H1 (cell line): ENCODE measurements around the gene TPM2. TPM values are rescaled to one million over a fixed set of nuclear protein-coding genes. Genes with fewer than 3 reads are reported as not detected.

Experiments
- CTCF ChIA-PET: fragments of 300-600 bp; sonication (Branson Sonifier 250); formaldehyde crosslinking; loops from one replicate; lab custom pipeline; 2021; ENCODE audit not compliant: partially characterized antibody; lab: Charles Lee
- POLR2A ChIA-PET: fragments of 300-600 bp; sonication (Branson Sonifier 250); formaldehyde crosslinking; loops from one replicate; lab custom pipeline; 2021; ENCODE audit warnings: inconsistent platforms; ENCODE audit not compliant: partially characterized antibody; lab: Charles Lee
- DNase-seq, 2 experiments: peaks; one replicate each; pipeline versions ENCODE4 v3.0.0 to v3.0.0-alpha.2; 2010 to 2022; ENCODE audit warnings: low spot score in 2 of 2, low read depth in 1 of 2, mixed read lengths in 1 of 2
- FAIRE-seq: peaks from 2 replicates; lab custom pipeline; 2011; peaks lifted over from hg19 to GRCh38; lab: Jason Lieb, UNC
- H2AFZ ChIP-seq: 2 replicates; pipeline ENCODE4 v1.8.1; 2012; ENCODE audit warnings: low read length, inconsistent platforms
- H2AK5ac ChIP-seq: 2 replicates; pipeline ENCODE4 v1.6.1; 2013; ENCODE audit warnings: low read depth, low read length
- H2BK120ac ChIP-seq: replicated peaks from 2 replicates; pipeline ENCODE3; 2013; ENCODE audit warnings: low read depth, low read length, inconsistent platforms
- H2BK12ac ChIP-seq: 2 replicates; pipeline ENCODE4 v1.6.1; 2013; ENCODE audit warnings: low read depth, low read length
- H2BK15ac ChIP-seq: 2 replicates; pipeline ENCODE4 v1.6.1; 2013; ENCODE audit warnings: low read length
- H2BK20ac ChIP-seq: 2 replicates; pipeline ENCODE4 v1.6.1; 2013; ENCODE audit warnings: low read length
- H2BK5ac ChIP-seq: 2 replicates; pipeline ENCODE4 v1.6.1; 2013; ENCODE audit warnings: low read depth, low read length
- H3K14ac ChIP-seq: 2 replicates; pipeline ENCODE4 v1.6.1; 2013; ENCODE audit warnings: inconsistent platforms; ENCODE audit not compliant: insufficient read length
- H3K18ac ChIP-seq: 2 replicates; pipeline ENCODE4 v1.6.1; 2013; ENCODE audit warnings: low read length; ENCODE audit errors: extremely low read depth
- H3K23ac ChIP-seq: 2 replicates; pipeline ENCODE4 v1.6.1; 2013; ENCODE audit warnings: inconsistent platforms; ENCODE audit not compliant: insufficient read length
- H3K23me2 ChIP-seq: 2 replicates; pipeline ENCODE4 v1.6.1; 2013; ENCODE audit warnings: low read depth, low read length
- H3K27ac ChIP-seq: 2 replicates; pipeline ENCODE4 v1.6.1; 2011; ENCODE audit warnings: low read depth, low read length, inconsistent platforms
- H3K27me3 ChIP-seq, 4 experiments: replicated peaks in 1 of 4; 1 replicate in 1 of 4; 2 replicates in 3 of 4; pipeline versions ENCODE4 v1.6.1 to v1.8.1; 2011 to 2013; ENCODE audit warnings: low read length in 3 of 4, mild to moderate bottlenecking in 3 of 4, inconsistent platforms in 2 of 4, mixed read lengths in 2 of 4, moderate library complexity in 1 of 4; ENCODE audit not compliant: control insufficient read depth in 3 of 4, insufficient read depth in 3 of 4; ENCODE audit errors: extremely low read depth in 1 of 4
- H3K36me3 ChIP-seq, 4 experiments: 2 replicates each; pipeline versions ENCODE4 v1.6.1 to v1.8.1; 2011 to 2013; ENCODE audit warnings: mild to moderate bottlenecking in 4 of 4, low read length in 3 of 4, moderate library complexity in 2 of 4, control low read depth in 1 of 4, inconsistent platforms in 1 of 4; ENCODE audit not compliant: insufficient read depth in 4 of 4, control insufficient read depth in 2 of 4
- H3K4ac ChIP-seq: replicated peaks from 2 replicates; pipeline ENCODE3; 2013; ENCODE audit warnings: low read length, low read depth, mixed read lengths, inconsistent platforms; ENCODE audit not compliant: insufficient read length
- H3K4me1 ChIP-seq, 4 experiments: replicated peaks in 1 of 4; 1 replicate in 1 of 4; 2 replicates in 3 of 4; pipeline versions ENCODE4 v1.6.1 to v1.8.1; 2011 to 2013; ENCODE audit warnings: low read length in 3 of 4, inconsistent platforms in 2 of 4, mixed read lengths in 1 of 4; ENCODE audit not compliant: insufficient read depth in 4 of 4, control insufficient read depth in 3 of 4
- H3K4me2 ChIP-seq, 2 experiments: 2 replicates each; pipeline versions ENCODE4 v1.6.1 to v1.8.1; 2011 to 2013; ENCODE audit warnings: low read depth in 2 of 2, low read length in 2 of 2, control low read depth in 1 of 2, inconsistent platforms in 1 of 2, mild to moderate bottlenecking in 1 of 2; ENCODE audit not compliant: insufficient read depth in 1 of 2
- H3K4me3 ChIP-seq, 4 experiments: fragments of 200-600, 300-600 bp in 1 of 4; sonication (generic), shearing (Covaris generic), sonication (Bioruptor Twin) in 1 of 4; 2 replicates each; pipeline versions ENCODE4 v1.5.1 to v1.8.1; 2011 to 2016; ENCODE audit warnings: low read length in 4 of 4, low read depth in 3 of 4, control low read depth in 2 of 4, inconsistent platforms in 2 of 4, mild to moderate bottlenecking in 2 of 4, mixed read lengths in 1 of 4, moderate library complexity in 1 of 4; ENCODE audit not compliant: insufficient read depth in 2 of 4; ENCODE audit errors: extremely low read depth in 1 of 4
- H3K56ac ChIP-seq: replicated peaks from 2 replicates; pipeline ENCODE3; 2013; ENCODE audit warnings: low read depth, mild to moderate bottlenecking, mixed read lengths, low read length, inconsistent platforms; ENCODE audit not compliant: insufficient read length
- H3K79me1 ChIP-seq: 2 replicates; pipeline ENCODE4 v1.6.1; 2013; ENCODE audit warnings: low read depth, low read length, control low read depth
- H3K79me2 ChIP-seq, 2 experiments: 2 replicates each; pipeline versions ENCODE4 v1.6.1 to v1.8.1; 2012 to 2013; ENCODE audit warnings: low read length in 2 of 2, mild to moderate bottlenecking in 2 of 2, inconsistent platforms in 1 of 2; ENCODE audit not compliant: insufficient read depth in 2 of 2, control insufficient read depth in 1 of 2
- H3K9ac ChIP-seq, 4 experiments: replicated peaks in 1 of 4; 1 replicate in 1 of 4; 2 replicates in 3 of 4; pipeline versions ENCODE4 v1.6.1 to v1.8.1; 2011 to 2013; ENCODE audit warnings: low read depth in 3 of 4, low read length in 3 of 4, control low read depth in 2 of 4, mild to moderate bottlenecking in 2 of 4, moderate library complexity in 2 of 4, inconsistent platforms in 1 of 4; ENCODE audit errors: extremely low read depth in 1 of 4
- H3K9me3 ChIP-seq, 2 experiments: 2 replicates each; pipeline versions ENCODE4 v1.6.1 to v1.8.1; 2012 to 2013; ENCODE audit warnings: mild to moderate bottlenecking in 2 of 2, moderate library complexity in 2 of 2, control low read depth in 1 of 2, inconsistent platforms in 1 of 2, low read depth in 1 of 2, low read length in 1 of 2, mixed read lengths in 1 of 2; ENCODE audit not compliant: insufficient read depth in 2 of 2
- H4K20me1 ChIP-seq, 2 experiments: replicated peaks in 1 of 2; 2 replicates each; pipeline versions ENCODE3 to v1.8.1; 2011 to 2013; ENCODE audit warnings: inconsistent platforms in 2 of 2, low read length in 2 of 2, mild to moderate bottlenecking in 1 of 2; ENCODE audit not compliant: insufficient read depth in 2 of 2, control insufficient read depth in 1 of 2
- H4K5ac ChIP-seq: 2 replicates; pipeline ENCODE4 v1.6.1; 2013; ENCODE audit warnings: low read length, low read depth, mixed read lengths, inconsistent platforms; ENCODE audit not compliant: insufficient read length
- H4K8ac ChIP-seq: 2 replicates; pipeline ENCODE4 v1.8.0; 2013; ENCODE audit warnings: mild to moderate bottlenecking, moderate library complexity, low read length, inconsistent platforms; ENCODE audit not compliant: insufficient read depth; ENCODE audit errors: extremely low read depth
- H4K91ac ChIP-seq: replicated peaks from 2 replicates; pipeline ENCODE3; 2013; ENCODE audit warnings: low read length, mixed read lengths, inconsistent platforms; ENCODE audit not compliant: insufficient read length
- BACH1 ChIP-seq: IDR thresholded peaks from 2 replicates; pipeline ENCODE4 v1.6.1; 2012; ENCODE audit warnings: low read length, improper control_type of control experiment
- BRCA1 ChIP-seq: IDR thresholded peaks from 2 replicates; pipeline ENCODE4 v1.6.1; 2012; ENCODE audit warnings: low read depth, low read length, improper control_type of control experiment
- CBX8 ChIP-seq: fragments of 300-800, 300-1000 bp; sonication (generic); IDR thresholded peaks from 2 replicates; pipeline ENCODE4 v1.7.1; 2016; ENCODE audit warnings: low read depth, low read length, borderline replicate concordance
- EP300 ChIP-seq, 2 experiments: IDR thresholded peaks; 1 replicate in 1 of 2; 2 replicates in 1 of 2; pipeline ENCODE4 v1.6.1; 2011 to 2012; ENCODE audit warnings: low read depth in 2 of 2, low read length in 2 of 2, mild to moderate bottlenecking in 2 of 2, borderline replicate concordance in 1 of 2, inconsistent platforms in 1 of 2, moderate library complexity in 1 of 2
- EZH2 ChIP-seq: fragments of 200-600 bp; sonication (generic); IDR thresholded peaks from 2 replicates; pipeline ENCODE4 v1.7.1; 2012; ENCODE audit warnings: low read depth, mild to moderate bottlenecking, moderate library complexity, low read length, inconsistent platforms; ENCODE audit not compliant: severe bottlenecking
- JUND ChIP-seq: IDR thresholded peaks from 2 replicates; pipeline ENCODE4 v1.6.1; 2011; ENCODE audit warnings: mild to moderate bottlenecking, improper control_type of control experiment, low read length
- SAP30 ChIP-seq: fragments of 300-600 bp; sonication (generic); IDR thresholded peaks from 2 replicates; pipeline ENCODE4 v1.7.1; 2012; ENCODE audit warnings: low read length, moderate library complexity, mild to moderate bottlenecking, inconsistent platforms; ENCODE audit not compliant: insufficient read depth, insufficient replicate concordance
- TAF1 ChIP-seq: IDR thresholded peaks from 2 replicates; pipeline ENCODE4 v1.6.1; 2011; ENCODE audit warnings: mild to moderate bottlenecking, low read depth, low read length
- TAF7 ChIP-seq: optimal IDR thresholded peaks from 2 replicates; pipeline ENCODE3; 2011; ENCODE audit warnings: low read depth, mild to moderate bottlenecking, inconsistent platforms, low read length, moderate library complexity, borderline replicate concordance
- TBP ChIP-seq: IDR thresholded peaks from 2 replicates; pipeline ENCODE4 v1.6.1; 2011; ENCODE audit warnings: low read depth, low read length, improper control_type of control experiment
- WGBS, 2 experiments: shearing (Covaris generic) in 1 of 2; methylation state at CpG; one replicate each; pipeline versions ENCODE4 v1.1.6 to v1.1.7; 2013 to 2015; ENCODE audit warnings: low lambda C conversion rate in 2 of 2, mixed read lengths in 2 of 2, inconsistent platforms in 1 of 2, low coverage in 1 of 2, missing lambda C conversion rate in 1 of 2; ENCODE audit not compliant: insufficient replicate concordance in 2 of 2, insufficient coverage in 1 of 2, insufficient read length in 1 of 2; ENCODE audit errors: extremely low coverage in 1 of 2, missing lambda C conversion rate in 1 of 2; 5-methylcytosine and 5-hydroxymethylcytosine counted together
- polyA plus RNA-seq, 7 experiments: library from polyadenylated mRNA; depleted of rRNA in 3 of 7; stranded (reverse) in 5 of 7; unstranded in 2 of 7; fragments of >200 nt in 5 of 7; fragments of 200-250 nt in 2 of 7; gene quantifications; 1 replicate in 5 of 7; 2 replicates in 1 of 7; 4 replicates in 1 of 7; pipeline versions ENCODE4 v1.2.1 to v1.2.3, GENCODE V29; 2011 to 2013; ENCODE audit warnings: missing spikeins in 2 of 7, mixed read lengths in 2 of 7
- total RNA-seq: library from RNA; stranded (reverse); fragmentation: NEBNext Ultra II Directional; extraction: Animal tissue kit (Norgen Biotek cat#: 25700); gene quantifications from 2 replicates; pipeline ENCODE4 v1.2.1, GENCODE V29; 2021

TPM2 gene
- total and polyA plus RNA-seq, 2 of the 8 experiments (the other 6 are each of a cell fraction or from before 2014, with no cell fraction given), result 62.5 to 181 TPM

DNA sequence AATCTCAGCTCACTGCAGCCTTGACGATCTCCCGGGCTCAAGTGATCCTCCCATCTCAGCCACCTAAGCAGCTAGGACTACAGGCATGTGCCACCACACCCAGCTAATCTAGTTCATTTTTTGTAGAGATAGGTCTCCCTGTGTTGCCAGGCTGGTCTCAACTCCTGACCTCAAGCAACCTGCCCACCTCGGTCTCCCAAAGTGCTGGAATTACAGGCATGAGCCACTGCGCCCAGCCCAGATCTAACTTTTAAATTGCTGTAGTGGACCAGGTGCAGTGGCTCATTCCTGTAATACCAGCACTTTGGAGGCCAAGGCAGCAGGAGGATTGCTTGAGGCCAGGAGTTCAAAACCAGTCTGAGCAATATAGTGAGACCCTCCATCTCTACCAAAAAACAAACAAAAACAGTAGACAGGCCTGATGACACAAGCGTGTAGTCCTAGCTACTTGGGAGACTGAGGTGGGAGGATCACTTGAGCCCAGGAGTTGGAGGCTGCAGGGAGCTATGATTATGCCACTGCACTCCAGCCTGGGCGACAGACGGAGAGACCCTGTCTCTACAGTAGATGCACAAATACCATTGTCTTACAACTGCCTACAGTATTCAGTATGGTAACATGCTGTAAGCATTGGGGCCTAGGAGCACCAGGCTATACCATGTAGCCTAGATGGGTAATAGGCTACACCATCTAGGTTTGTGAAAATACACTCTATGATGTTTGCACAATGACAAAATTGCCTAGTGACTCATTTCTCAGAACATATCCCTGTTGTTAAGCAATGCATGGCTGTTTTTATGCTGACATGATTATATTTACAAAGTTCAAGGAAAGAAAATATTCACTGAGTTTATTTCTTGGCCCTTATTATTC, 37.5 kb downstream of the TPM2 start:
- Histone ChIP-seq H2BK12ac (peak overlapping the region; percentile 80; the same call in 1 of the 2 replicates), H3K27me3 (peaks cover 0 to 7% (median 0%) of the 10 kb centered on the region in 4 experiments; a peak in 1 of 7 replicates), H2BK5ac (no peak overlapping the region), H3K4me1 (peaks cover 2 to 17% (median 12%) of the 10 kb centered on the region in 4 experiments; a peak in 6 of 7 replicates), H3K4me3 (no peak overlapping the region), H3K9ac (no peak overlapping the region; a peak in 1 of 7 replicates), H3K79me2 (no peaks in the 10 kb centered on the region), H3K79me1 (no peaks in the 10 kb centered on the region), H4K91ac (no peak overlapping the region), H3K14ac (no peak overlapping the region), H2BK15ac (0 out of 2 replicates have a peak overlapping the region, but pooled peaks have one; percentile 32), H3K9me3 (no peaks in the 10 kb centered on the region), H2AFZ (no peak overlapping the region), H2BK120ac (no peak overlapping the region), H3K4me2 (no peak overlapping the region), H3K27ac (no peak overlapping the region), H2AK5ac (no peak overlapping the region), H4K5ac (no peak overlapping the region), H3K36me3 (no peaks in the 10 kb centered on the region), H2BK20ac (peak overlapping the region; percentile 64; the same call in 1 of the 2 replicates), H3K4ac (no peak overlapping the region), H4K20me1 (no peaks in the 10 kb centered on the region), H4K8ac (no peak overlapping the region), H3K23ac (no peak overlapping the region), H3K23me2 (peaks cover 8% of the 10 kb centered on the region), H3K56ac (no peak overlapping the region), H3K18ac (no peak overlapping the region)
- DNase-seq (no peak), FAIRE-seq (no peak)
- ChIA-PET CTCF (interaction anchor here (1.0 to 15.9 kb wide), 8 partner anchors 9 to 80 kb away, joined by 3 to 347 read pairs (median 18); partner anchors contain the start of genes ARHGEF39, CCDC107, CD72 and CREB3), POLR2A (interaction anchor here (0.8 to 1.4 kb wide), 3 partner anchors 28 to 49 kb away, joined by 3 read pairs; no protein-coding TSS in a partner anchor)
- 92% methylated on average over 7 of the region's 7 CpGs; no CpG with 5 or more reads in 1 of the 2 experiments for WGBS, 2 experiments
- TF ChIP-seq CBX8 (no peak), EP300 (IDR thresholded peaks at IDR 0.05; ENCODE audit: borderline replicate concordance in 1 of 2, low read depth in 2 of 2, low read length in 2 of 2) (no peak), EZH2 (no peak), BACH1 (no peak), TAF7 (no peak), SAP30 (no peak), BRCA1 (no peak), TBP (no peak), JUND (no peak), TAF1 (no peak)
